Embryonic facial prominence (tissue), 1 donor: ENCODE data around the gene BRD8.
"Not testable (repeated sequence)": the region's sequence is repeated elsewhere in the genome, so short reads cannot be mapped to it uniquely, and the experiment has no call there.

Source experiments
- DNase-seq: peaks from one replicate; pipeline ENCODE4 v3.0.0-alpha.2; 2016; ENCODE audit errors: extremely low spot score

Gene BRD8

GRCh38 chr5:138178516-138179276, at the start of gene BRD8, which contains the start of gene KIF20A:
Gene BRD8, minus strand, starts transcription at chr5:138178630. Its CDS starts 16 bp downstream, at chr5:138178614.
Gene KIF20A, plus strand, starts transcription at chr5:138179112. Its CDS starts 569 bp downstream, at chr5:138179681.
- peak; percentile 97 for DNase-seq

GRCh38 chr5:138226910-138227309, 48.5 kb upstream of the BRD8 start:
- no peak for DNase-seq

GRCh38 chr5:138224712-138225111, 46.3 kb upstream of the BRD8 start:
- DNase-seq = no peak

- DNase-seq = no peak
Measured at GRCh38 chr5:138223532-138223931, 45.1 kb upstream of the BRD8 start.

- no peak for DNase-seq
Measured at GRCh38 chr5:138216799-138217198, 38.4 kb upstream of the BRD8 start.

- peak; percentile 93 for DNase-seq
Measured at GRCh38 chr5:138213161-138214029, 35.0 kb upstream of the BRD8 start, which contains the start of gene CDC23. Gene CDC23, minus strand, starts transcription at chr5:138213323. Its CDS starts 11 bp downstream, at chr5:138213312.

GRCh38 chr5:138212828-138213160, 34.4 kb upstream of the BRD8 start:
- DNase-seq = no peak

- DNase-seq = no peak
Measured at GRCh38 chr5:138210985-138211384, 32.6 kb upstream of the BRD8 start.

- not testable (repeated sequence) for DNase-seq
Measured at GRCh38 chr5:138193859-138194258, 15.4 kb upstream of the BRD8 start.

GRCh38 chr5:138192826-138193225, 14.4 kb upstream of the BRD8 start:
- no peak for DNase-seq

GRCh38 chr5:138188626-138189025, 10.2 kb upstream of the BRD8 start:
- no peak for DNase-seq

- no peak for DNase-seq
Measured at GRCh38 chr5:138186002-138186447, 7.6 kb upstream of the BRD8 start.

GRCh38 chr5:138182808-138183207, 4.4 kb upstream of the BRD8 start:
- DNase-seq = no peak

- no peak for DNase-seq
Measured at GRCh38 chr5:138180841-138181240, 2.4 kb upstream of the BRD8 start.

GRCh38 chr5:138180183-138180782, 1.9 kb upstream of the BRD8 start:
- DNase-seq = no peak

- no peak for DNase-seq
Measured at GRCh38 chr5:138179277-138179857, 937 bp upstream of the BRD8 start.

GRCh38 chr5:138177941-138178515, 402 bp downstream of the BRD8 start:
- DNase-seq = no peak

GRCh38 chr5:138170299-138170698, 8.1 kb downstream of the BRD8 start:
- no peak for DNase-seq

- DNase-seq = no peak
Measured at GRCh38 chr5:138169124-138169523, 9.3 kb downstream of the BRD8 start.

- no peak for DNase-seq
Measured at GRCh38 chr5:138163721-138164120, 14.7 kb downstream of the BRD8 start.

- no peak for DNase-seq
Measured at GRCh38 chr5:138160706-138161105, 17.7 kb downstream of the BRD8 start.

GRCh38 chr5:138159666-138160065, 18.8 kb downstream of the BRD8 start:
- DNase-seq = no peak
